Parathyroid adenoma (tissue), 2 donors: ENCODE measurements around the gene IFNA13.
A peak's percentile ranks its signal among the peaks of the same experiment; 100 is the strongest.

Experiments
- H2AFZ ChIP-seq: fragments of 300-600 bp; sonication (generic); one replicate; pipeline ENCODE4 v1.7.0; 2017; ENCODE audit warnings: antibody characterized with exemption, mild to moderate bottlenecking
- H3K27ac ChIP-seq: fragments of 300-600 bp; sonication (generic); one replicate; pipeline ENCODE4 v1.7.0; 2017
- H3K27me3 ChIP-seq: fragments of 300-600 bp; sonication (generic); one replicate; pipeline ENCODE4 v1.7.0; 2017; ENCODE audit warnings: low read length; ENCODE audit not compliant: control insufficient read depth, insufficient read depth
- H3K36me3 ChIP-seq: fragments of 300-600 bp; sonication (generic); one replicate; pipeline ENCODE4 v1.7.0; 2017; ENCODE audit warnings: low read length; ENCODE audit not compliant: control insufficient read depth, insufficient read depth
- H3K4me1 ChIP-seq: fragments of 300-600 bp; sonication (generic); one replicate; pipeline ENCODE4 v1.7.0; 2017; ENCODE audit warnings: control low read depth
- H3K4me2 ChIP-seq: fragments of 300-600 bp; sonication (generic); one replicate; pipeline ENCODE4 v1.7.0; 2017; ENCODE audit warnings: low read length
- H3K4me3 ChIP-seq: fragments of 300-600 bp; sonication (generic); one replicate; pipeline ENCODE4 v1.7.0; 2017; ENCODE audit warnings: low read depth, low read length
- H3K79me2 ChIP-seq: fragments of 300-600 bp; sonication (generic); one replicate; pipeline ENCODE4 v1.7.0; 2017; ENCODE audit warnings: control low read depth
- H3K9ac ChIP-seq: fragments of 300-600 bp; sonication (generic); one replicate; pipeline ENCODE4 v1.7.0; 2017; ENCODE audit warnings: mild to moderate bottlenecking
- H3K9me3 ChIP-seq: fragments of 300-600 bp; sonication (generic); one replicate; pipeline ENCODE4 v1.7.0; 2017; ENCODE audit warnings: low read length; ENCODE audit not compliant: control insufficient read depth
- CTCF ChIP-seq: fragments of 300-600 bp; sonication (generic); IDR thresholded peaks from one replicate; pipeline ENCODE4 v1.7.0; 2017; ENCODE audit warnings: antibody characterized with exemption, mild to moderate bottlenecking
- donor health status: primary hyperparathyroidism.

IFNA13 gene

GRCh38 chr9:21320465-21320864 lies 47.4 kb downstream of the IFNA13 start:
- Histone ChIP-seq H3K4me2 (no peak overlapping the region), H3K27ac (no peak overlapping the region), H3K36me3 (no peaks in the 10 kb centered on the region), H2AFZ (no peak overlapping the region), H3K4me3 (no peak overlapping the region), H3K9me3 (no peaks in the 10 kb centered on the region), H3K9ac (no peak overlapping the region), H3K27me3 (no peaks in the 10 kb centered on the region), H3K4me1 (no peaks in the 10 kb centered on the region), H3K79me2 (no peaks in the 10 kb centered on the region)
- TF ChIP-seq CTCF, result no peak

DNA sequence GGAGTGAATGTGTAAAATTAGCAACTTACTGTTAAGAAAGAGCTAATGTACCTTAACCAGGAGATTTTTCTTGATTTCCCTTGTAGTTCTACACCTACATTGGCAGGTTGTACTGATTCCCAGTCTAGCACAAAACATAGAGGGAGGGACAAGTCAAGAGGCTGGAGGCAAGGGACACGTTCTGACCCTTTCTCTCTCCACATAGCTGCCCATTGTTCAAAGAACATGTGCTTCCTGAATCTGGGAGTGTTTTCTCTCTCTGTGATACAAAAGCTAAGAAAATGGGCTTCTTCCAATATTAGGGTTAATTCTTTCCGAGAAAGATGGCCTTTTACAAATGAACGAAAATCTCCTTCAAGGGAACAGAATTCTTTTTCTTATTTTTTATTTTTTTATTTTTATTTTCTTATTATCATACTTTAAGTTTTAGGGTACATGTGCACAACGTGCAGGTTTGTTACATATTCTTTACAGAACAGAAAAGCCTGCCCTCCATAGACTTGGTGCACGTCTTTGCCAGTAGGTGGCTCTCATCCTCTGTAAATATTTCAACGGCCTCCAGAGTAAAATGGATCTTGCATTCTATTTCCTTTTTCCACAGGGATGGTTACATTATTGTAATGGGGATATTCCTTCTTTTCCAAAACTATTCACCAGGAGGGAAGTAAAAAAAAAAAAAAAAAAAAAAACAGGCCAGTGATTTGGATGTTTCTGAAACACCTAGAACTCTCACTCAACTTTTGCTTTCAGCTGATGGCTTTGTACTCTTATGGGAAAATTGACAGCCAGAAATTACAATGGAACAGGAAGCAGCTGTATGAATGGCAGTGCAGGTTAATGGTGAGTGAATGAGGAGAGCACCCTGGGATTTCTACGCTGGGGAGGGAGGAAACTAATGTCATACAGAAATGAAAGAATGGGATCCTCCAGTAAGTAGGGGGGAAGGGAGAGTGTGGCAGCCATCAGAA lies 49.6 kb downstream of the IFNA13 start:
- Histone ChIP-seq H3K79me2 (no peaks in the 10 kb centered on the region), H2AFZ (no peak overlapping the region)

More for the DNA sequence above, 49.6 kb downstream of the IFNA13 start:
- peak; percentile 25 for TF ChIP-seq CTCF
- no peak overlapping the region for H3K4me3 ChIP-seq
- H3K4me1 ChIP-seq, result no peaks in the 10 kb centered on the region
- no peak overlapping the region for H3K4me2 ChIP-seq
- H3K36me3 ChIP-seq, result no peaks in the 10 kb centered on the region
- H3K27ac ChIP-seq, result no peak overlapping the region
- no peaks in the 10 kb centered on the region for H3K27me3 ChIP-seq
- H3K9me3 ChIP-seq, result no peaks in the 10 kb centered on the region
- no peak overlapping the region for H3K9ac ChIP-seq
